ENCODE results near the gene DNMT3A.

GRCh38 chr2:25373269-25373981 lies 31.7 kb upstream of the DNMT3A start:
- TF ChIP-seq BHLHE40 (IDR thresholded peaks at IDR 0.05; ENCODE audit: borderline replicate concordance): no peak
- TF ChIP-seq SUZ12 (IDR thresholded peaks at IDR 0.05): no peak
- no peak for TF ChIP-seq ZNF384 (IDR thresholded peaks at IDR 0.05)
- no peak for TF ChIP-seq SP1 (IDR thresholded peaks at IDR 0.05)
- no peak for TF ChIP-seq FOXA1 (IDR thresholded peaks at IDR 0.05)
- TF ChIP-seq PKNOX1 (IDR thresholded peaks at IDR 0.05): no peak
- TF ChIP-seq TARDBP (IDR thresholded peaks at IDR 0.05): no peak
- no peak for TF ChIP-seq FOXM1 (IDR thresholded peaks at IDR 0.05; ENCODE audit: borderline replicate concordance)
- TF ChIP-seq NFRKB (IDR thresholded peaks at IDR 0.05): no peak
- TF ChIP-seq FOXK2 (IDR thresholded peaks at IDR 0.05): no peak
- TF ChIP-seq ARNT (IDR thresholded peaks at IDR 0.05): no peak
- TF ChIP-seq CTBP1 (IDR thresholded peaks at IDR 0.05; ENCODE audit: borderline replicate concordance): no peak
- no peak for TF ChIP-seq ELF4 (IDR thresholded peaks at IDR 0.05)
- TF ChIP-seq L3MBTL2 (conservative IDR thresholded peaks at IDR 0.05): no peak

Measured in HEK293T (cell line).